Prostate gland (tissue), 2 donors: ENCODE measurements around the gene PTX4. TPM values are rescaled to one million over a fixed set of nuclear protein-coding genes. Genes with fewer than 3 reads are reported as not detected.
"Not testable (repeated sequence)": the region's sequence is repeated elsewhere in the genome, so short reads cannot be mapped to it uniquely, and the experiment has no call there.

ENCODE experiments used
- DNase-seq: peaks from one replicate; pipeline ENCODE4 v3.0.0-alpha.2; 2019; ENCODE audit warnings: low spot score
- H3K27ac ChIP-seq, 2 donors: fragments of 200-600 bp; sonication (generic); 2 replicates each; pipeline ENCODE4 v1.5.1; 2017 to 2019
- H3K27me3 ChIP-seq: fragments of 200-600 bp; sonication (generic); replicated peaks from 2 replicates; pipeline ENCODE4 v1.5.1; 2019; ENCODE audit not compliant: insufficient read depth
- H3K36me3 ChIP-seq, 2 donors: fragments of 200-600 bp; sonication (generic); 1 replicate in 1 of 2; 2 replicates in 1 of 2; pipeline versions ENCODE4 v1.5.1 to v1.8.1; 2017 to 2019
- H3K4me1 ChIP-seq: fragments of 200-600 bp; sonication (generic); replicated peaks from 2 replicates; pipeline ENCODE4 v1.5.1; 2019
- H3K4me3 ChIP-seq, 2 donors: fragments of 200-600 bp; sonication (generic); 2 replicates each; pipeline ENCODE4 v1.5.1; 2017 to 2019
- H3K9me3 ChIP-seq: fragments of 200-600 bp; sonication (generic); 2 replicates; pipeline ENCODE4 v1.5.1; 2017
- POLR2A ChIP-seq: fragments of 450-650 bp; IDR thresholded peaks from one replicate; pipeline ENCODE4 v1.6.1; 2016; ENCODE audit warnings: antibody characterized with exemption, mild to moderate bottlenecking
- POLR2AphosphoS5 ChIP-seq: sonication (generic); formaldehyde crosslinking; IDR thresholded peaks from one replicate; pipeline ENCODE4 v1.6.1; 2017; ENCODE audit warnings: antibody characterized with exemption
- WGBS: methylation state at CpG from one replicate; pipeline ENCODE4 v1.1.5; 2018; 5-methylcytosine and 5-hydroxymethylcytosine counted together
- intact Hi-C: fragments of 100-400 bp; cut with DNase I; formaldehyde crosslinking; loops from one replicate; pipeline ENCODE4 v1.14.2; 2022
- total RNA-seq, 2 donors: library from RNA; depleted of rRNA; stranded (reverse); fragments of >200 nt; gene quantifications; one replicate each; pipeline ENCODE4 v1.1.0, GENCODE V29; 2016
- TF ChIP-seq, protein P1 (sequence below), 4 experiments: fragments of 200-600 bp in 2 of 4; fragments of 450-650 bp in 2 of 4; sonication (generic) in 2 of 4; IDR thresholded peaks; 1 replicate in 3 of 4; 2 replicates in 1 of 4; pipeline ENCODE4 v1.5.1; 2016 to 2019; ENCODE audit warnings: antibody characterized with exemption in 4 of 4, mild to moderate bottlenecking in 2 of 4, moderate library complexity in 2 of 4

PTX4 gene
- total RNA-seq, 2 donors from 2014 or later, result 2.2 TPM; not detected in 1

DNA sequence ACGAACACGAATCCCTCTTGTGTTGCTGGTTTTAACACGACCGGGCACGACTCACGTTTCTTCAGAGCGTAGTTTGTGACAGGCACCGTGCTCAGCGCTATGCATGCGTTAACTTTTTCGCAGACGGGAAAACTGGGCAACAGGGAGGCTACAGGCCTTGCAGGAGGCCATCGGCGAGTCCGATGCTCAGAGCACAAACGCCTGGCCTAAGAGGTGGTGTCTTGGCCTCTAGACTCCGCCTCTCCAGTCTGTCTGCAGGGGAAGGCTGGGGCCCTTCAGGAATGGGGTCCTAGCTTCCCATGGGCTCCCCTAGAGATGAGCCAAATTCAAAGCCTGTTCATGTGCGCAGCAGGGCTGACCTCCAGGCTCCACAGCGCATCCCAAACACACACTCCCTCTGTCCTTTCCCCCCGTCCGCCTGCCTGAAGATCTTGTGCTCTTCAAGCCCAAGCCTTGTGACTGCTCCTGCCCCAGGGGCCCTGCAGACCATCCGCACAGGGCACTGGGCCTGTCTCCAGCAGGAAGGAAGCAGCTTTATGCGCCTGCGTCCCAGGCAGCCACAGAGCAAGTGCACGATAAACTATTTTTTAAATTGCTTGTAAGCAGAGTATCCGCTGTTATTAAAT lies 17.1 kb downstream of the PTX4 start:
- intact Hi-C loops, result no loop called here
- Histone ChIP-seq H3K9me3 (no peaks in the 10 kb centered on the region), H3K36me3 (no peaks in the 10 kb centered on the region), H3K27me3 (no peaks in the 10 kb centered on the region), H3K4me3 (no peak overlapping the region), H3K27ac (no peak overlapping the region), H3K4me1 (peaks cover 7% of the 10 kb centered on the region)
- 82% methylated on average over 26 of the region's 26 CpGs for WGBS
- no peak for DNase-seq
- no peak for TF ChIP-seq POLR2AphosphoS5
- TF ChIP-seq POLR2A, result no peak
- TF ChIP-seq, protein P1, sequence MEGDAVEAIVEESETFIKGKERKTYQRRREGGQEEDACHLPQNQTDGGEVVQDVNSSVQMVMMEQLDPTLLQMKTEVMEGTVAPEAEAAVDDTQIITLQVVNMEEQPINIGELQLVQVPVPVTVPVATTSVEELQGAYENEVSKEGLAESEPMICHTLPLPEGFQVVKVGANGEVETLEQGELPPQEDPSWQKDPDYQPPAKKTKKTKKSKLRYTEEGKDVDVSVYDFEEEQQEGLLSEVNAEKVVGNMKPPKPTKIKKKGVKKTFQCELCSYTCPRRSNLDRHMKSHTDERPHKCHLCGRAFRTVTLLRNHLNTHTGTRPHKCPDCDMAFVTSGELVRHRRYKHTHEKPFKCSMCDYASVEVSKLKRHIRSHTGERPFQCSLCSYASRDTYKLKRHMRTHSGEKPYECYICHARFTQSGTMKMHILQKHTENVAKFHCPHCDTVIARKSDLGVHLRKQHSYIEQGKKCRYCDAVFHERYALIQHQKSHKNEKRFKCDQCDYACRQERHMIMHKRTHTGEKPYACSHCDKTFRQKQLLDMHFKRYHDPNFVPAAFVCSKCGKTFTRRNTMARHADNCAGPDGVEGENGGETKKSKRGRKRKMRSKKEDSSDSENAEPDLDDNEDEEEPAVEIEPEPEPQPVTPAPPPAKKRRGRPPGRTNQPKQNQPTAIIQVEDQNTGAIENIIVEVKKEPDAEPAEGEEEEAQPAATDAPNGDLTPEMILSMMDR (IDR thresholded peaks at IDR 0.05), result no peak

DNA sequence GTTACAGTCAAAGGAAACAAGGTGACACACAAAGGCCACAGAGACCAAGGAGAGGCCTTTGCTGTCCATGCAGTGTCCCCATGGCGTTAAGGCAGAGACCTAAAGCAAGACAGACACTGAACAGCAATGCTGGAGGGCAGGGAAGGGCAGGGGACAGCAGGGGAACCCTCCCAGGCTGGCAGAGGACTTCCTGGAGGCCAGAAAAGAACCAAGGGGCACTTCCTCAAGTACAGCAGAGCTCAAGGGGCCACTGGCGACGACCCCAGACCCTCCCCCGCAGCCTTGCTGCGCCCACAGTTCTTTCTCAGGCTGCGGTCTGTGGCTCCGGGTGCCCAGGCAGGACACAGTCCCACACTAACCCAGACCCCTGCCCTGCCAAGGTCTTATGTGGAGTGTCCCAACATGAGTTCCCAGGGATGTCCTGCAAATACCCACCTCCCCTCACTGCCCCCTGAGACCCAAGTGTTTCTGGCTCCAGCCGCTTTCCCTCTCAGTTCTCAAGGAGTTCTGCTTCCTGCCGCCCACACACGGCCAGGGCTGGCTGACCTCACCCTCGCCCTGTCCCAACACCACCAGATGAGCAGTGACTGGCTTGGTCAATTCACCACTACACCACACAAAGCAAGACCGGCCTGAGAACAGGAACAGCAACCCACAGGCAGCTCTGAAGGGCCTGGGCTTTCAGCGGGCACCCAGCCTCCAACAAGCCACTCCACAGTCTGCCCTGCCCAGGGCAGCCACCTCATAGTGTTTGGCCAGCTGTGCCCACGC lies 18.1 kb downstream of the PTX4 start:
- no peak overlapping the region for H3K27ac ChIP-seq
- TF ChIP-seq, protein P1 (IDR thresholded peaks at IDR 0.05), result no peak
- TF ChIP-seq POLR2A (no peak), POLR2AphosphoS5 (no peak)
- intact Hi-C loops, result no loop called here
- no peak overlapping the region for H3K4me3 ChIP-seq
- WGBS, result 80% methylated on average over 14 of the region's 14 CpGs
- no peak for DNase-seq
- no peaks in the 10 kb centered on the region for H3K9me3 ChIP-seq
- H3K4me1 ChIP-seq, result peaks cover 7% of the 10 kb centered on the region
- H3K36me3 ChIP-seq, result no peaks in the 10 kb centered on the region
- H3K27me3 ChIP-seq, result no peaks in the 10 kb centered on the region

DNA sequence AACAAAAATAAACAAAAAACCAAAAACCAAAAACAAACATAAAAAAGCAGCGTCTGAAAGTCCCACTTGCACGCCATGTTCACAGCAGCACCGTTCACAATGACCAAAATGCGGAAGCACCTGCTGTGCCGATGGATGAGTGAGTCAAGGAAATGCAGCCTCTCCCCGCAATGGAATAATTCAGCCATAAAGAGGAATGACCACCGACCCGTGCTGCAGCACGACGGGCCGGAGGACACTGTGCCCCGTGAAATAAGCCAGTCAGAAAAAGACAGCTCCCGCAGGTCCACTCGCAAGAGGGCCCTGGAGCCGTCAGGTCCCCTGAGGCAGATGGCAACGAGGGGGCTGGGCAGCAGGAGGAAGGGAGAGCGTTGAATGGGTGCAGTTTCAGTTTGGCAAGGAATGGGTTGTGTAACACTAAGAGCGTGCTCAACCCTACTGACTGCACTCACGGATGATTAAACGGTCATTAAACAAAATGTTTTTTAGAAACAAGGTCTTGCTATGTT lies 19.0 kb downstream of the PTX4 start:
- peaks cover 4% of the 10 kb centered on the region for H3K4me1 ChIP-seq
- 73% methylated on average over 20 of the region's 20 CpGs for WGBS
- TF ChIP-seq POLR2A (no peak), POLR2AphosphoS5 (no peak)
- TF ChIP-seq, protein P1 (IDR thresholded peaks at IDR 0.05), result no peak
- H3K9me3 ChIP-seq, result no peaks in the 10 kb centered on the region
- intact Hi-C loops, result no loop called here
- no peak for DNase-seq
- H3K4me3 ChIP-seq, result no peak overlapping the region
- no peaks in the 10 kb centered on the region for H3K36me3 ChIP-seq
- H3K27ac ChIP-seq, result no peak overlapping the region
- H3K27me3 ChIP-seq, result no peaks in the 10 kb centered on the region

DNA sequence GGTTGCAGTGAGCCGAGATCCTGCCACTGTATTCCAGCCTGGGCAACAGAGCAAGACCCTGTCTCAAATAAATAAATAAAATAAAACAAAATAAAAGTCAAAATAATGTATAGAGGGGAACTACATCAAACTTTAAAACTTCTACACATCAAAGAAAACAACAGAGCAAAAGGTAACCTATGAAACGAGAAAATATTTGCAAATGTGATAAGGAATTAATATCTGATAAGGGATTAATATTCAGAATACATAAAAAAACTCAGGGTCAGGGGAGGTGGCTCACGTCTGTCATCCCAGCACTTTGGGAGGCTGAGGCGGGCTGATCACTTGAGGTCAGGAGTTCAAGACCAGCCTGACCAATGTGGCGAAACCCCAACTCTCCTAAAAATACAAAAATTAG lies 19.6 kb downstream of the PTX4 start:
- H3K27me3 ChIP-seq, H3K27ac ChIP-seq, H3K9me3 ChIP-seq, H3K4me1 ChIP-seq, DNase-seq, H3K36me3 ChIP-seq, H3K4me3 ChIP-seq, intact Hi-C loops: not testable (repeated sequence)
- WGBS, result 80% methylated on average over 5 of the region's 5 CpGs

DNA sequence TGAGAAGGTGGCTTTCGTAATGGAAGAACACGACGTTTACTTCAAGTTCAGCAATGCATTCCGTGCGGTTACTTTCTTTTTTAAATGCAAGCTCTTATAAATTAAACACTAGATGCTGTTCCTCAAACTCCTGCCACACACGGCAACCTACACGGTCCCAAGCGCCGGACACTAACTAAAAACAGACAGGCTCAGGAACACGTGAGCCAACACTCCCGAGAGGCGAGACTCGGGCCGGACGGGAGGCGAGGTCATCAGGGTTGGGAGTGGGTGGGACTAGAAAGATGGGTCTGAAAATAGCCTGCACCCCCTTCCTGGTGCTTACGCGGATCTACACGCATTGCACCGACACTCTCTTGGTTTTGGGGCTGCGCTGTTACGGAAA lies 20.3 kb downstream of the PTX4 start:
- Histone ChIP-seq H3K9me3 (no peaks in the 10 kb centered on the region), H3K36me3 (no peaks in the 10 kb centered on the region), H3K4me1 (no peaks in the 10 kb centered on the region), H3K4me3 (no peak overlapping the region), H3K27ac (no peak overlapping the region), H3K27me3 (no peaks in the 10 kb centered on the region)
- TF ChIP-seq POLR2A (no peak), POLR2AphosphoS5 (no peak)
- TF ChIP-seq, protein P1 (IDR thresholded peaks at IDR 0.05), result no peak
- intact Hi-C loops, result no loop called here
- WGBS, result 84% methylated on average over 22 of the region's 22 CpGs
- no peak for DNase-seq
